HG02852 (cell line): ENCODE measurements around the gene SLC28A3.

Experiments
- ATAC-seq: cut with Tn5 transposase; IDR thresholded peaks from one replicate; pipeline ENCODE4 v1.9.1; 2021; ENCODE audit warnings: mild to moderate bottlenecking, moderate library complexity; ENCODE audit not compliant: unreplicated experiment

The SLC28A3 gene

GRCh38 chr9:84251921-84252320, 88.6 kb downstream of the SLC28A3 start:
- no peak for ATAC-seq

- no peak for ATAC-seq
These were observed 98.7 kb downstream of the SLC28A3 start for GRCh38 chr9:84241817-84242373.

GRCh38 chr9:84239343-84239742, 101.2 kb downstream of the SLC28A3 start:
- no peak for ATAC-seq

GRCh38 chr9:84238652-84239051, 101.9 kb downstream of the SLC28A3 start:
- ATAC-seq = no peak

GRCh38 chr9:84235511-84235910, 105.0 kb downstream of the SLC28A3 start:
- no peak for ATAC-seq

- ATAC-seq = no peak
These were observed 110.0 kb downstream of the SLC28A3 start for GRCh38 chr9:84230355-84231145.

- no peak for ATAC-seq
These were observed 111.4 kb downstream of the SLC28A3 start for GRCh38 chr9:84229191-84229590.

- ATAC-seq = no peak
These were observed 112.3 kb downstream of the SLC28A3 start for GRCh38 chr9:84228130-84228720.

- ATAC-seq = no peak
These were observed 114.4 kb downstream of the SLC28A3 start for GRCh38 chr9:84226126-84226525.
